AG09309 (cell line): Measurements from ENCODE around the gene NELL2.

ENCODE experiments used
- DNase-seq: peaks from one replicate; pipeline ENCODE4 v3.0.0-alpha.2; 2010; ENCODE audit warnings: low read depth
- H3K4me3 ChIP-seq: 2 replicates; pipeline ENCODE4 v1.5.1; 2011; ENCODE audit warnings: mild to moderate bottlenecking, low read depth, low read length, moderate library complexity; ENCODE audit not compliant: control insufficient read depth
- TF ChIP-seq, protein P1 (sequence below): IDR thresholded peaks from 2 replicates; pipeline ENCODE4 v1.5.1; 2011; ENCODE audit warnings: mild to moderate bottlenecking, low read depth, low read length, inconsistent platforms; ENCODE audit not compliant: insufficient read depth, control insufficient read depth; ENCODE audit errors: missing control alignments

The NELL2 gene

DNA sequence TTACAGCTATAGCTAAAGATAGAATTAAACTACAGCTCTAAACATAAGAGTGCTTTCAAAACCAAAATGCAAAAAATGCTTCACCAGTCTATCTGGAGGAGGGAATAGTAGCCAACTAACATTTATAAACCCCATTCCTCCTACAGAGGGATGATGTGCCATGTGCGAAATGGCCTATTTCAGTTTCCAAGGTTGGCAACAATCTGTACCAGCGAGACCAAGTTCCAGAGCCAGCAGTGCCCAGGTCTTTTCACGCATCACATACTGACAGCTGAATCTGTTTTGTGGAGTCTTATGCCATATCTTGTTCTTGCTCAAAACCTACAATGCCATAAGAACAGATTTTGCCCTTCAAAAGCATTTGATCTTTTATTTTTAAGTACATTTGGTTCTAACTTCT, 24.5 kb downstream of the NELL2 start:
- TF ChIP-seq, protein P1, sequence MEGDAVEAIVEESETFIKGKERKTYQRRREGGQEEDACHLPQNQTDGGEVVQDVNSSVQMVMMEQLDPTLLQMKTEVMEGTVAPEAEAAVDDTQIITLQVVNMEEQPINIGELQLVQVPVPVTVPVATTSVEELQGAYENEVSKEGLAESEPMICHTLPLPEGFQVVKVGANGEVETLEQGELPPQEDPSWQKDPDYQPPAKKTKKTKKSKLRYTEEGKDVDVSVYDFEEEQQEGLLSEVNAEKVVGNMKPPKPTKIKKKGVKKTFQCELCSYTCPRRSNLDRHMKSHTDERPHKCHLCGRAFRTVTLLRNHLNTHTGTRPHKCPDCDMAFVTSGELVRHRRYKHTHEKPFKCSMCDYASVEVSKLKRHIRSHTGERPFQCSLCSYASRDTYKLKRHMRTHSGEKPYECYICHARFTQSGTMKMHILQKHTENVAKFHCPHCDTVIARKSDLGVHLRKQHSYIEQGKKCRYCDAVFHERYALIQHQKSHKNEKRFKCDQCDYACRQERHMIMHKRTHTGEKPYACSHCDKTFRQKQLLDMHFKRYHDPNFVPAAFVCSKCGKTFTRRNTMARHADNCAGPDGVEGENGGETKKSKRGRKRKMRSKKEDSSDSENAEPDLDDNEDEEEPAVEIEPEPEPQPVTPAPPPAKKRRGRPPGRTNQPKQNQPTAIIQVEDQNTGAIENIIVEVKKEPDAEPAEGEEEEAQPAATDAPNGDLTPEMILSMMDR: no peak
- H3K4me3 ChIP-seq: no peak overlapping the region
- no peak for DNase-seq

DNA sequence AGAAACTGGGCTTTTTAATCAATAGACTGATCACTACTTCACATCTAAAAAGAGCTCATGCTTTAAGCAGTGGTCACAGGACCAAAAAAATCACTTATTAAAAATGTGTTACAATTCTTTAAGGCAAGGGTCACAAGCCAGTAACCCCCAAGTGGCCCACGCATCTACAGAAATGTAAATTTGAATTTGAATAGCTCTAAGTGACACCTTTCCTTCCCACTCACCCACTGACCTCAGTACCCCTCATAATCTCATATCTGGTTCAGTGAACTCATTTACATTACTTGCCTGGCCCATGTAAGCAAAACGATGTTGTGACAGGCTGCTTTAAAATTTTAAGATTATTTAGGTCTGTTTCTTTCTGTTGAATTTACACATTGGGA, 27.4 kb downstream of the NELL2 start:
- TF ChIP-seq, protein P1: no peak
- H3K4me3 ChIP-seq: no peak overlapping the region
- DNase-seq: no peak

DNA sequence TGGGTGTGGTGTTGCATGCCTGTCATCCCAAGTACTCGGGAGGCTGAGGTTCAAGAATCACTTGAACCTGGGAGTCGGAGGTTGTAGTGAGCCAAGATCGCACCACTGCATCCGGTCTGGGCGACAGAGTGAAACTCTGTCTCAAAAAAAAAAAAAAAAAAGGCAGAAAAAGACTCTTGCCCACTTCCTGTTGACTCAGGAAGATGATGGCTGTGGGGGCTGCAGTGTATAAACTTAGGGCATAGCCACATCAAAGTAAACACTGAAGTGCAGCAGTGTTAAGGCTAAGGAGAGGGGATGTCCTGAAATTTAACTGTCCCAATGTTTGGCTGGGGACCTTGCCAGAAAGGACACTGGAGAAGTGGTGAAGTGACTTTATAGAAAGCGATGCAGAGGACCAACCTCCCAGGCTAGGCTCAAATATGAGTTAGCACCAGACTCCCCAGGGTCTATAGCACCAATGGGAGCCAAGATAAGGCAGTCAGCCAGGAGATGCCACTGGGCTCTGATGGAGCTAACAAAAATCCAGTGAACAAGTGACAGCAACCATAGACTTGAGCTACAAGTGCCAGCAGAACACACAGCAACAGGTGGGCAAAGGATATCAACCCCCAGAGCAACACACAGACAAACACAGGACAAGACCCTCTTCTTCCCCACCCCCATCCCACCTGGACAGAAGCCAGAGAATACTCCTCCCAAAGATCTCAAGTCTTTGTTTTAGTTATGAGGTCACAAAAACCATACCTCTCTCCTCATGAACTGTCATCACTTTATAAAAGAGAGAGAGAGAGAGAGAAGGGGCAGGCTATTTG, 28.0 kb downstream of the NELL2 start:
- TF ChIP-seq, protein P1: no peak
- DNase-seq: no peak

DNA sequence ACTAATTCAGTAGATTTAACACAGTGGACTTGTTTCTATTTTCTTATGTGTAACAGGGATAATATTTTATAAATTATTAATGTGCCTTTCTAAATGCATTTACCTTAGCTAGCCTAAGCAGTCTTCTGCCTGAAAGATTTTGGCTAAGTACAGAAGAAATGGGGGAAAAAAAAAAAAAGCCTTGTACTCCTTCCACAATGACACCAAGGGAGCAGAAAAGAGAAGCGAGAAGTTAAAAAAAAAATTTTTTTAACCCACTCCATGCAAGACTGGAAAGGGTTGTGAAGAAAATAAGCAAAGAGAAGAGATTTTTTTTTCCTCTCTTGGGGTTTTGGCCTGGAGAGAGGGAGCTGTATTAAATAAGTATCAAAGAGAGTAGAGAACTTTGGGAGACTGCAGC, 28.7 kb downstream of the NELL2 start:
- TF ChIP-seq, protein P1: no peak

More for the DNA sequence above, 28.0 kb downstream of the NELL2 start:
- H3K4me3 ChIP-seq: no peak overlapping the region

DNA sequence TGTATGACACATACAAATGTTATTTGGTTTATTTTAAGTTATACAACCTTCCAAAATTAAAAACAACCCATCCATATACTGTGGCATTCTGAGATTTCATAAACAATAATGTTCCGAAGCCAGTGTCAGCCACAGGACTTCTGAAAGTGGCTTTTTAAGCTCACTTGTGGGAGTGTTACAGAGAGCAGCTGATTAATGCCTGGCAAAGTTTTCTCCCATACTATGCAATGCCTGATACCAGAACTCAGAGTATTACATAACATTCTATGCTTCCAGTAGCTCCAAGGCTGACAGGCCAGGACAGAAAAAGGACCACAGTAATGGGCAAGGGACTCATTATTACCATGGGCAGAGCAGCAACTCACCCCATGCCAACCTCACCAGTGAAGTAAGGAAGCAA, 29.3 kb downstream of the NELL2 start:
- no peak for DNase-seq
- no peak overlapping the region for H3K4me3 ChIP-seq
- TF ChIP-seq, protein P1: no peak

More for the DNA sequence above, 28.7 kb downstream of the NELL2 start:
- no peak for DNase-seq
- H3K4me3 ChIP-seq: no peak overlapping the region

DNA sequence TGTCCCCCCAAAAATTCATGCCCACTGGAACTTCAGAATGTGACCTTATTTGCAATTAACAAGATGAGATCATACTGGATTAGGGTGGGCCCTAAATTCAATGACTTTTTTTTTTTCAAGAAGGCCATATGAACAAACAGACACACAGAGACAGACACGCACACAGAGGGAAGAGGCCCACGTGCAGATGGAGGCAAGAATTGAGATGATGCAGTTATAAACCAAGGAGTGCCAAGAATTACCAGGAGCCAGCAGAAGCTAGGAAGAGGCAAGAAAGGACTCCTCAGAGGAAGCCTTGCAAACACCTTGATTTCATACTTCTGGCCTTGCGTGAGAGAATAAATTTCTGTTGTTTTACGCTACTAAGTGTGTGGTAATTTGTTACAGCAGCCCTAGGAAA, 33.4 kb downstream of the NELL2 start:
- no peak overlapping the region for H3K4me3 ChIP-seq
- TF ChIP-seq, protein P1: no peak
- DNase-seq: no peak
